ENCODE results near the gene DZIP1L.
"Not testable (repeated sequence)": the region's sequence is repeated elsewhere in the genome, so short reads cannot be mapped to it uniquely, and the experiment has no call there.

Gene DZIP1L

GRCh38 chr3:138112362-138112761, 3.0 kb downstream of the DZIP1L start:
- DNase-seq = no peak

- DNase-seq = no peak
Measured at GRCh38 chr3:138105598-138105997, 9.8 kb downstream of the DZIP1L start.

GRCh38 chr3:138103466-138103865, 11.9 kb downstream of the DZIP1L start:
- DNase-seq = no peak

- DNase-seq = not testable (repeated sequence)
Measured at GRCh38 chr3:138101351-138101940, 14.0 kb downstream of the DZIP1L start.

GRCh38 chr3:138099417-138099816, 16.0 kb downstream of the DZIP1L start:
- no peak for DNase-seq

GRCh38 chr3:138097192-138098172, 17.9 kb downstream of the DZIP1L start:
- DNase-seq = no peak

- DNase-seq = no peak
Measured at GRCh38 chr3:138093721-138094120, 21.7 kb downstream of the DZIP1L start.

- DNase-seq = no peak
Measured at GRCh38 chr3:138092023-138092422, 23.4 kb downstream of the DZIP1L start.

GRCh38 chr3:138089091-138089490, 26.3 kb downstream of the DZIP1L start:
- no peak for DNase-seq

- DNase-seq = not testable (repeated sequence)
Measured at GRCh38 chr3:138085745-138086144, 29.7 kb downstream of the DZIP1L start.

- no peak for DNase-seq
Measured at GRCh38 chr3:138084196-138084595, 31.2 kb downstream of the DZIP1L start.

- DNase-seq = no peak
Measured at GRCh38 chr3:138082992-138083386, 32.4 kb downstream of the DZIP1L start.

- no peak for DNase-seq
Measured at GRCh38 chr3:138082085-138082991, 33.1 kb downstream of the DZIP1L start.

- DNase-seq = no peak
Measured at GRCh38 chr3:138081371-138082084, 33.9 kb downstream of the DZIP1L start.

GRCh38 chr3:138079901-138080300, 35.5 kb downstream of the DZIP1L start:
- DNase-seq = no peak

- no peak for DNase-seq
Measured at GRCh38 chr3:138078901-138079344, 36.5 kb downstream of the DZIP1L start.

- no peak for DNase-seq
Measured at GRCh38 chr3:138078096-138078495, 37.3 kb downstream of the DZIP1L start.

GRCh38 chr3:138072796-138073195, 42.6 kb downstream of the DZIP1L start:
- DNase-seq = no peak

- DNase-seq = no peak
Measured at GRCh38 chr3:138070006-138070405, 45.4 kb downstream of the DZIP1L start.

- peak; percentile 68 for DNase-seq
Measured at GRCh38 chr3:138068579-138069174, 46.7 kb downstream of the DZIP1L start.

GRCh38 chr3:138068046-138068445, 47.4 kb downstream of the DZIP1L start:
- DNase-seq = no peak

- DNase-seq = no peak
Measured at GRCh38 chr3:138066972-138067371, 48.4 kb downstream of the DZIP1L start.
